Right kidney (tissue), 1 donor: ENCODE data around the gene PRRT4.

ENCODE experiments used
- DNase-seq: peaks from one replicate; pipeline ENCODE4 v3.0.0-alpha.2; 2016

Gene PRRT4

DNA sequence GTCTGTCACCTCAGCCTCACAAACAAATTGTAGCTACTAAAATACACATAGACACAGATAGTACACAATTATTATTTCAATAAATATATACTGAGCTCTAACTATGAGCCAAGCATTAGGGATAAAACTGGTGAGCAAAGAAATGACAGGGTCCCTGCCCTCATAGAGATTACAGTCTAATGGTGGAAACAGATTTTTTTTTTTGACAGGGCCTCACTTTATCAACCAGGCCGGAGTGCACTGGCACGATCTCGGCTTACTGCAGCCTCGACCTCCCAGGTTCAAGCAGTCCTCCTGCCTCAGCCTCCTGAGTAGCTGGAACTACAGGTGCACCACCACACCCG is 17.1 kb downstream of the PRRT4 start:
- no peak for DNase-seq

DNA sequence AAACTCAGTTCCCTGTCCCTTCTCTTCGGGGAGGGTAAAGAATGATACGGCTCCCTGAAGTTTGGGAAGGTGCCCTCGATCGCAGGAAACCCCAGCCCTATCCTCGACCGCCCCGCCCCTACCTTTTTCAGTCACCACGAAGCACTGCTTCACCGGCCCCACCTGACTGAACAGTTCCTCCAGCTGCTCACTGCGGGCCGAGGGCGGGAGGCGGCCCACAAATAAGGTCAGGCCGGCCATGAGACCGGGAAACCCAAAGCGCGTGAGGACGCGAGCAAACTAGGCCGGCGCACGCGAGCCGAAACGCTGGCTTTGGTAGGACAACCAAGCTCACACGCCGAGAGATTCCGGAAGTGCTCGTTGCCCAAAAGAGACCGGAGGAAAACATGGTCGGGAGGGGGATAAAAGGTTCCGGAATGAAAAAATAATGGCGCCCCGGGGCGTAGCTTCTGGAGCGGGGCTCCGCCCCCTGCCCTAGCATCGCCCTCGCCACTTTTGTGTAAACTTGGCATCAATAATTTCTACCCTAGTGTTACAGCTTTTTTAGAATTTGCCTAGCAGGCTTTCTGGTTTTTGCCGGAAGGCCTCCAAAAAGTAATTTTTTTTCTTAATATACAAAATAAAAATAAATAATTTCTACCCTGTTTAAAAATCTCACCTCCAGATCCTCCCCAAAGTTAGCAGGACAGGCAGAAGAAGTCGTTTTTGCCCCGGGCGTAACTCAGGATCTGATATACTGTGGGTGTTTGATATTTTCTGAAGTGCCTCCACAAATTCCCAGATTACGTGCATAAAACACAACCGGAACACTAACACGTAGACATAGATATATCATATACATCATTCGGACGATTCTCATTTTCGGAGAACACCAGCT is 17.7 kb downstream of the PRRT4 start, which contains the start of gene RBM28:
RBM28 (minus strand) TSS at position 355 of the 877 bp plus-strand sequence; CDS start at position 240, 115 bp downstream.
- peak; percentile 89 for DNase-seq

DNA sequence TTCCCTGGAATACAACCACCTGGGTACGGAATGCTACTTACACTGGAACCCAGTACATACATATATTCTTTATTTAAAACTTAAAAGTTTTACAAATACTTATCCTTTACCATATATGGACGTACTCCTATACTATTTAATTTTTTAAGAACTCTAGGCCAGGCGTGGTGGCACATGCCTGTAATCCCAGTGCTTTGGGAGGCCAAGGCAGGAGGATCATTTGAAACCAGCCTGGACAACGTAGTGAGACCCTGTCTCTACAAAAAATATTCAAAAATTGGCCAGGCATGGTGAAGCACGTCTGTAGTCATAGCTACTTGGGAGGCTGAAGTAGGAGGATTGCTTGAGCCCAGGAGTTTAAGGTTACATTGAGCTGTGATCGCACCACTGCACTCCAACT is 19.8 kb downstream of the PRRT4 start:
- no peak for DNase-seq

DNA sequence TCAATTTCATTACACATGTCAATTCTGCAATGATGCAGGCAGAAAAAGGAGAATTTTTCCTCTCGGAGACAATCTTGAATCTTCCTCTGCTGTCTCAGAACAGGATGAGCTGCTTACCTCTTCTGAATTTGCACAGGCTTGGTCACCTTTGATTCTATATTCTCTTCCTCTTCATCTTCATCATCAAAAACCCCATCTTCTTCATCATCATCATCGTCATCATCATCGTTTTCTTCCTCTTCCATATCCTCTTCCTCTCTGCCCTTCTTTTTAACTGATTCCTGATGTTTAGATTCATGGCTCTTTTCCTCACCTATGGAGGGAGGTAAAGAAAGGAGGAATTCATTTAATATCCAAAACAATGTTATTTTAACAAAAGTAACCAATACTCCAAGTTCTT is 25.8 kb downstream of the PRRT4 start:
- DNase-seq, result no peak

DNA sequence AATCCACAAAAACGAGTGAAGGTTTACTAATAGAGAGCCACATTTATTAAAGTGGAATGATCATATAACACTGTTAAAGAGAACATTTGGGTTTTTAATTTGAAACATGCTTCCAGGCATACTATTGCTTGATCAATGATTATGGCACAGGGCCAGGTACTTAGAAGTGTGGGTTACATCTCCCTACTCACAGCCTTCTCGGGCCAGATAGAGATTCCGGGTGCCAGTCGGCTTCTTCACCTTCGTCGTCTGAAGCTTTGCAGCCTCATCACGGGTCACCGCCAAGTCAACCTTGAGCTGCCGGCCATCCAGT is 37.2 kb downstream of the PRRT4 start:
- no peak for DNase-seq

DNA sequence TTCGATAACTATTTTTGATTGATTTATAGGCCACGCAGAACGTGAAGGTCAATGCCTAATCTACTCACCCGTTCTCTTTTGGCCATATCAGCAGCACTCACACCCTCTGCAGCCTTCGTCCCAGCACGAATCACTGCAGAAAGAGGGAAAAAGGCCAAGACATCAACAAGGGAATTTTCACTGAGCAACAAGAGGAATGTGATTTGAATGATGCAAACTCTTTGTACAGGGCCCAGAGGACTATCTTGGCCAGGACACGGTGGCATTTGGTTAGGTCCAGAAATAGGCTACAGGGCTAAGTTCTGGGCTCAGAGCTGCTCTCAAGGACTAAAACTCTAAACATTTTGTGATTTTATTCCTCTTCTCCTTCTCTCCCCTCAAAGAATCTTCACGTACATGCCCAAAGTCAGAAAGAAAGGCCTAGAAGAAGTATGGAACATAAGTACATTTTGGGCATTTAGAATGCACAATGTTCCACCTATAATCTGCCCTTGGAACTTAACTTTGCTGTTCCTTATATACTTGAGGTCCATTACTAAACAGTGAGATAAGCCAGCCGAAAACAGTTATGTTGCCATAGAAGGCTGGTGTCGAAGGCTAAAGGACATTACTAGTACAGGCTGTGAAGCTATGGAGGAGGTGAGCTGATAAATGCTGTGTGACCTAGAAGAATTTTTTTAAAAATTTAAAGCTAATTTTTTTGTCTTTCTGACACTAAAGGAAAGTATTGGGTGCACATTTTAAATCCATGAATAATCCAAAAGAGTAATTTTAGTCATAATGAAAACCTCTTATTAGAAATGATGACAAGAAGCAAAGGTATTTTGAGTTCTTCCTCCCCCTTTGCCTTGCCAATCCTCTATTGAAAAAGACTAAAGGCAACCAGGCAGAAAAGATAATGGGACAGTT is 37.8 kb downstream of the PRRT4 start:
- DNase-seq, result no peak

DNA sequence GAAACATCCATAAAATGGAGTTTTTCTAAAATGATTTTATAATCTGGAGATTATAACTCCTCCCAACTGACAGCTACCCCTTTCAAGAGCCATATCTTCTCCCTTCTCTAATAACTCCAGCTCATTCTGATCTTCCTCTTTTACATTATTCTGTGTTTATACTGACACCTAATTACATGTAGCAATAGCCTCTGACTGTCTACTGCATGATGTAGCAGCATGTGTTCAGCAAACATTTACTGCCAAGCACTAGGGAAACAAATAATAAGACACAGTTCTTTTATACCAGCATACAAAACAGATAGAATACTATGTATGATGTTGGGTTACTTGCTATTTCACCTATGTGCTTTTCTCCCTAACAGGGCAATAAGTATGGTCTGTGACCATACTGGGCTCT is 38.5 kb downstream of the PRRT4 start:
- DNase-seq, result no peak

DNA sequence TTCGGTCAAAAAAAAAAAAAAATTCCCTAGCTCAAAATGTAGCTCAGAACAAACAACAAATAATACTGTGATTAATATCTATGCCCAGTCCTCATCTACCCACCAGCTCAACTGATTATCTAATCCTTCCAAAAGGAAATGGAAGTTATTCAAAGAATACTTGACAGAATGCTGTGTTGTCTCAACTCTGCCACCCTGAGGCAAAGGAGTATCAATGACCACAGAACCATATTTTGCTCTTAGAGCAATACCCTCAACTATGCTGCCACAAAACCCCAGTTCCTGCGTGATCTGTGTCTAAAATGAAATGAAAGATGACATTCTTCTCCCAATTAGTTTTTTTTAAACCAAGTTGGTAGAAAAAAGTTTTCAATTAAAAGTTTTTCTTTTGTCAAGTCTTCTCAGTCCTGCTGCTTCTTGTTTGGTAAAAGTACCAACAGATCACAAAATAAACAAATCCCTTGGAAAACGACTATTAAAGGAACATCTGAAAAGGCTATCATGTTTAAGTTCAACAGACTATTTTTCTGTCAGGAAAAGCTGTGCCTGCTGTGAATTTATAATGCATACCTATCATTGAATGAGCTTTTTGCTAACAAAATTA is 39.3 kb downstream of the PRRT4 start:
- no peak for DNase-seq

DNA sequence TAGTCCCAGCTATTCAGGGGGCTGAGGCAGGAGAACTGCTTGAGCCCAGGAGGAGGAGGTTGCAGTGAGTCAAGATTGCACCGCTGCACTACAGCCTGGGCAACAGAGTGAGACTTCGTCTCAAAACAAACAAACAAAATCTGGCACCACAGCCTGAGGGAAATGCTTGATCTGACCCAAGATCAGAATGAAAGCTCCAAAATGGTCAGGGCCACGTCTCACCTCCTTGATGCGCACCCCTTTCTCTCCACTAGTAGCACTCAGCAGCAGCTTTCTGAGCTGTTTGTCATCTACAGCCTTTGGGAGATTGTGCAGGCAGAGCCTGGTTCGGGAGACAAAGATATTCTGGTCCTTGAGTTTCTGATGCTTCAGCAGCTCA is 40.5 kb downstream of the PRRT4 start:
- no peak for DNase-seq

DNA sequence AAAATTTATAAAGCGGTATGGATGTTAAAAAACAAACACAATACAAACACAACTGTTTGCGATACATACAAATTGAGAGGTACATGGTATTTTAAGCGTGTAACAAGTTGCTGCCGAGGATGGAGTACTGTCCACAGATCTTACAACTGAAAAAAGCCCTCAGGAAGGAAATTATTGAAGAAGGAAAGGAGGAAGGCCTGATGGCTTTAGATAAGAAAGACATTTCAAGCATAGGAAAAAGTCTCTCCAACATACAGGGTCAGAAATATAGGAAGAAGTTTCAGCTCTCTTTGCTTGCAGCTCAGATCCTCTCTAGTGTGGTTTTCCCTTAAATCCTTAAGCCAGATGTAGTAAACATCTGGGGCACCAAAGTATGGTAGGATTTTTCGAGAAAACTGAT is 42.8 kb downstream of the PRRT4 start:
- no peak for DNase-seq

DNA sequence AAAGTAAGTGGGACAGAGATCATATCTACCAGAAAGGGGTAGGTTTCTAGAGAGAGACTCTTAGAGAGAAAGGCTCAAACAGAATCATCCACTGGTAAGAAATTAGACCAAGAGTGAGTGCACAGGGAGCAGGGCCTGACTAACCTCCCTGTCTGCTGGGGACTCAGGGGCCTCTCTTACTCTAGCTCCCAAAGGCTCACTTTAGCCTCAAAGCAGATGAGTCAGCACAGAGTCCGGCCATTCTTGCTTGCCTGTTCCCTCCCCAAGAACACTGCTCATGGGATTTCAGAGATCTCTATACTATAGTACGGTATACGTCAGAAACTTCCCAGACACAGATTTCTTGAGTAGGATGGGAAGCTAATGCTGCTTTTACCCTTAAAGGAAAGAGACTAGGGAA is 50.5 kb downstream of the PRRT4 start:
- DNase-seq, result no peak

DNA sequence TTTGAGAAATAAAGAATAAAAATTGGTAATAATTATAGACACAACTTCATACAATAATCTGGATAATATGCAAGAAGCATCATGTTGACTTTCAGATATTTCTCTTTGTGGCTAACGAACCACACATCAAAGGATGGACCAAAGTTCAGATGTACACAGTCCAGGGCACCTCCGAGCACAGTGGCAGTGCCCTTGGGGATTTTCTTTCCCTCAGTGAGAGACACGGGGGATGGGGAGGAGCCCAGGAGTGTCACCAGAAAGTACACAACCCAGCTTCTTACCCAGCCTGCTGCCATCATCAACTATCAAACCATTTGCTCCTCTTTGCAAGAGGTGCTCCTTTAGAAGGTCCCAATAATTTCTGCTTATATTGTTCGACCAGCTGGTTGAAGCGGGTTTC is 51.0 kb downstream of the PRRT4 start:
- DNase-seq, result no peak

DNA sequence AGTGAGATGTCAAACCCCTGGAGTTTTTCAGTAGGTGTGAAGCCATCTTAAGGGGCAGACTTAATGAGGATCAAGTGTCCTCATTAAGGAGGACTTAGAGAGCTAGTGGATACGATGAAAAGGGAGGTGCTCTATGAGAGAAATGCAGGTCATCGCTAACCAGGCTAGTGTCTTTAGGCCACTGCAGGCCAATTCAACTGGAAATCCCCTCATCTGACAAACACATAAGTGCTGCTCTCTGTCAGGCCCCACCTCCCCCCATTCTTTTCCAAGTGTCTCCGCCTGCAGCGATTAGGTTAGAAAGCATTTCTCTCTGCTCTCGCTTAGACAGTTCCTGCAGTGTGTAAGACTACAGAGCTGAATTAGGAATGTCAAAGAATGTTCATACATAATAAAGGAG is 51.5 kb downstream of the PRRT4 start:
- no peak for DNase-seq

DNA sequence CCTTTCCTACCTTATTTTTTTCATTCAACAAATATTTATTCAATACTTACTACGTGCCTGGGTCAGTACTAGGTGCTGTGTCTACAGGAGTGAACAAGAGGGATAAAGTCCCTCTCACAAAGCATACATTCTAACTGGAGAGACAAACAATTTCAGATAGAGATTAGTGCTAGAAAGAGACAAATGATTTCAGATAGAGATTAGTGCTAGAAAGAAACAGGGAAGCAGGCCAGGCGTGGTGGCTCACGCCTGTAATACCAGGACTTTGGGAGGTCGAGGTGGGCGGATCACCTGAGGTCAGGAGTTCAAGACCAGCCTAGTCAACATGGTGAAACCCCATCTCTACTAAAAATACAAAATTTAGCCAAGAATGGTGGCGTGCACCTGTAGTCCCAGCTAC is 52.4 kb downstream of the PRRT4 start:
- no peak for DNase-seq

DNA sequence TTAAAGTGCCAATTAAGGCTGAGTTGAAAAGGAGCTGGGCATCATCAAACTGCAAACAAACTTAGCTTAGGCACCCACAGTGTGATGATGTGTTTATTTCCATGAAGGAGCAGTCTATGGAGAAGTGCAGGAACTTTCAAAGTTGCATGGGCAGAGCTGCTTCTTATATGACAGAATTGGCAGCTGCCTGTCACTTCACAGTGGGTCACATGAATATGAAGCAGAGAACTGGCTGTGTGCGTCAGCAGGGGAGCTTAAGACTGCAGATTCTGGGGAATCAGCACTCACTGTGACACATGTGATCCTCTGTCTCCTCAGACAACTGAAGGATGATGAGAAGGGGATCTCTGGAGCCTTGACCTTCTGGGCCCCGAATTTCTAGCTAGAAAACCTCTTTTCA is 54.4 kb downstream of the PRRT4 start:
- no peak for DNase-seq

DNA sequence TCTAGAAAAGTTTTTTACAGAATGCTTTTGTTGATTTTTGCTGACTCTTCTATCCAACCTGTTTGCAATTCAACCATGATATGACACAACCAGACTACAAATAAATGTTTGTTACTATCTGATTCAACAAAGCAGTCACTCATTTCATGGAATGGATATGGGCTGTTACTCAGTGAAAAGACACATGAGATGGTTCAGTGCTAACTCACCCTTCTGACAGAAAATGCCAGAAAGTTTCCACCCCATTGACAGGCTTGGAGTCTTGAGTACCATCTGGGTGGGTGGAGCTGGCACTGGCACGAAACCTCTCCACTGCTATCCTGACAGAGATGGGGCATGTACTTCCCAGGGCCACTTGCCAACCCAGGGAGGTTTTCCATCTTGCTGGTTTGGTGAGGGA is 57.3 kb downstream of the PRRT4 start:
- no peak for DNase-seq

DNA sequence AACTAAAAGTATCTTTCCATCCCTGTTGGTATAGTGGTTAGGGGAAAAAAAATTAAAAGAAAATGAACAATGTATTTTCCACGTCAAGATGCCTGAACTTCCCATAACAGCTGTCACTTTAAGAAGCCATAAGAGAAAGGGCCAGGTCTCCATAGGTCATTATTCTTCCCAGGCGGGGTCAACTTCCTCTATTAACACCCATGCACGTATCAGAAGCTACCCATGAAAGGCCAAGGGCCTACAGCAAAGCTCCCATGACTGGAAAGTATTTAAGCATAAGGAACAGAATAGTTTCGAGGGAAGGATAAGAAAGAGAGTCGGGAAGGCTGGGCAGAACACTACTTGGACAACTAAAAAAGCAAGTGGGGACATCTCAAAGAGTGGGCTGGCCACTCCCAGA is 57.8 kb downstream of the PRRT4 start:
- DNase-seq, result no peak

DNA sequence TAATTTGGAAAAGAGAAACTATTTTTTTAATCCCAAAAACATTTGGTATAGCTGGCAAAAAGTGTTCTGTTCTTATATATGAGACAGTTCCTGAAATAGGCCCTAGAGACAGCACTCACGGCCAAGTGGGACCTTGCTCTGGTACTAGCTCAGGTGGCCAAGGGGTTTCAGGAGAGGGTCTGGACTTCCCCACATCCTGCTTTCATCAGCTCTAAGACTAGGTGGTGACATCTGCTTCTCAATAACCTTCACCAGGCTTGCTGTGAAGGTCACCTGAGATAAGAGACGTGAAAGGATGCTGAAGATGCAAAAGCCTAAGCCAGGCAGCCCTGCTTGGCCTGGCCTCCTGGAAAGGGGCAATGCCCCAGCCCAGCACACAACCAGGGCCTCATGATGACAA is 58.4 kb downstream of the PRRT4 start:
- DNase-seq, result no peak

DNA sequence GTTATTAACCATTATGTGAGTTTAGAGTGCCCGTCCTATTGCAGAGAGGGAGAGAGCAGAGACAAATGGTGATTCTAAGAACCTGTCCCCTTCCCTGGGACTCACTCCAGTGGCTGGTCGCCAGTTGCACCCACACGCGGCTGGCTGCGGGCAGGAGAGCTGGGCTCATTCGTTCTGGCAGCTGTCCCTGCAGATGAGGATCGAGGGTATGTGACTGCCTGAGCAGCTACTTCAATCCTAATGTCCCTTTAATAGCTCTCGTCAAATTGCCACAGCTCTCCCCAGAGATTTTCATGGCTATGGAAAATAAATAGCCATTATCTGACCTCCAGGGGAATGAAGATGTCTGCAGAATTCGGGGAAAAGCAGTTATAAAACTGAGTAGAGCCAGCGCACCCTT is 59.4 kb downstream of the PRRT4 start:
- DNase-seq, result no peak
